Esophagus squamous epithelium (tissue), 4 donors: ENCODE results near the gene CRX.

Experiments used
- CTCF ChIP-seq, 6 experiments: fragments of 450-650 bp in 4 of 6; fragments of 200-600 bp in 2 of 6; sonication (generic) in 2 of 6; IDR thresholded peaks; one replicate each; pipeline ENCODE4 v1.5.1; 2016 to 2019; ENCODE audit warnings: antibody characterized with exemption in 6 of 6, mild to moderate bottlenecking in 4 of 6, moderate library complexity in 4 of 6
- POLR2A ChIP-seq, 4 donors: fragments of 450-650 bp; IDR thresholded peaks; one replicate each; pipeline ENCODE4 v1.6.1; 2017; ENCODE audit warnings: antibody characterized with exemption in 4 of 4, mild to moderate bottlenecking in 4 of 4, moderate library complexity in 3 of 4

- TF ChIP-seq CTCF (IDR thresholded peaks at IDR 0.05): no peak
- TF ChIP-seq POLR2A (IDR thresholded peaks at IDR 0.05): no peak
Measured at GRCh38 chr19:47819858-47820257, 1.9 kb upstream of the CRX start.
